Sigmoid colon (tissue), 7 donors: ENCODE measurements around the gene C1orf105. TPM values are rescaled to one million over a fixed set of nuclear protein-coding genes. Genes with fewer than 3 reads are reported as not detected.
A peak's percentile ranks its signal among the peaks of the same experiment; 100 is the strongest.

Experiments used
- DNase-seq: peaks from one replicate; pipeline ENCODE4 v3.0.0-alpha.2; 2019
- H3K27ac ChIP-seq, 4 donors: fragments of 200-600 bp; sonication (generic); one replicate each; pipeline ENCODE4 v1.5.1; 2016 to 2019; ENCODE audit warnings: mild to moderate bottlenecking in 1 of 4
- H3K27me3 ChIP-seq, 3 donors: fragments of 200-600 bp; sonication (generic); one replicate each; pipeline ENCODE4 v1.5.1; 2019; ENCODE audit warnings: mild to moderate bottlenecking in 1 of 3
- H3K36me3 ChIP-seq, 4 donors: fragments of 200-600 bp; sonication (generic); one replicate each; pipeline ENCODE4 v1.5.1; 2016 to 2019
- H3K4me1 ChIP-seq, 4 donors: fragments of 200-600 bp; sonication (generic); one replicate each; pipeline ENCODE4 v1.5.1; 2017 to 2019
- H3K4me3 ChIP-seq, 4 donors: fragments of 200-600 bp; sonication (generic); one replicate each; pipeline ENCODE4 v1.5.1; 2017 to 2019; ENCODE audit warnings: mild to moderate bottlenecking in 2 of 4, moderate library complexity in 1 of 4
- H3K9me3 ChIP-seq, 4 donors: fragments of 200-600 bp in 3 of 4; sonication (generic) in 3 of 4; one replicate each; pipeline versions ENCODE4 v1.5.1 to v1.6.1; 2013 to 2019
- EP300 ChIP-seq, 4 donors: sonication (generic); formaldehyde crosslinking; IDR thresholded peaks; one replicate each; pipeline ENCODE4 v1.6.1; 2017; ENCODE audit warnings: antibody characterized with exemption in 4 of 4
- POLR2A ChIP-seq, 2 donors: fragments of 450-650 bp; IDR thresholded peaks; one replicate each; pipeline ENCODE4 v1.6.1; 2016; ENCODE audit warnings: antibody characterized with exemption in 2 of 2, mild to moderate bottlenecking in 2 of 2, moderate library complexity in 2 of 2
- POLR2AphosphoS5 ChIP-seq, 4 donors: sonication (generic); formaldehyde crosslinking; IDR thresholded peaks; one replicate each; pipeline ENCODE4 v1.6.1; 2017; ENCODE audit warnings: antibody characterized with exemption in 4 of 4
- WGBS, 2 donors: extraction: QIAGEN DNeasy Blood & Tissue Kit; methylation state at CpG; one replicate each; pipeline ENCODE4 v1.1.7; 2013; 5-methylcytosine and 5-hydroxymethylcytosine counted together
- intact Hi-C: fragments of 100-400 bp; cut with DNase I; formaldehyde crosslinking; loops from one replicate; pipeline ENCODE4 v1.15.1; 2023
- polyA plus RNA-seq, 3 donors: library from polyadenylated mRNA; stranded (reverse); fragments of 200-250 nt; gene quantifications; one replicate each; pipeline ENCODE4 v1.2.3, GENCODE V29; 2013
- total RNA-seq, 4 donors: library from RNA; depleted of rRNA; stranded (reverse); fragments of >200 nt; gene quantifications; one replicate each; pipeline ENCODE4 v1.1.0, GENCODE V29; 2016
- TF ChIP-seq, protein P1 (sequence below), 4 experiments: fragments of 450-650 bp in 3 of 4; fragments of 200-600 bp in 1 of 4; IDR thresholded peaks; one replicate each; pipeline ENCODE4 v1.5.1; 2016 to 2019; ENCODE audit warnings: antibody characterized with exemption in 4 of 4, mild to moderate bottlenecking in 3 of 4, moderate library complexity in 2 of 4
- donor health status: healthy with polysubstance abuse.
- donor health status: Bipolar disorder and iron deficiency.
- donor health status: healthy.

Gene C1orf105
- total and polyA plus RNA-seq, 7 donors: not detected

DNA sequence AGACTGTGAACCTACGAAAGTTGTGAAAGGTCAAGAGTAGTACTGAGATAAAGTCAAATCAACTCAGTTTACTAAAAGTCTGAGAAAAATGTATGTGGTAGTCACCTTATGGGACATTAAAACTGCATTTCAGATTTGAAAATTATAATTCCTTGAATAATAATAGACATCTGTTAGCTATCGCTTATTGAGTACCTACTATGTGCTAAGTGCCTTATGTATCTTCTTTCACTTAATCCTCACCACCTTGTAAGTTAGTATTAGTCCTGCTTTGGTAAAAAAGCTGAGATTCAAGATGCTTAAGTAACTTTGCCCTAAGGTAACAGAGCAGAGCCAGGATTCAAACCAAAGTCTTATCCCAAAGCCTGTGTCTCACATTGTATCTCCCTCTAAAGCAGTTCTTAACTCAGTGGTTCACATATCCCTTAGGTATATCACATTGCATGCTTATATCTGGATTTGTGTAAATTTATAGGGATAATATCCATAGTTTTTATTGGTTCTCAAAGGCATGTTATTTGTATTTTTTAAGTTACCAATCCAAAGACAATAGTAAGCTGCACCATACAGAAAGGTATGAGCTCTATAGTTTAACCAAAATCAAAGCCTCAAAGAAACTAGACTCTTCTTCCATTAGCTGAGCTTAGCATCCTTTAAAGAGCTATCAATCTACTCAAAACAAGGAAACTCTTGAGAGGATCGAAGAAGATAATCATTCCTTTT is 22.5 kb downstream of the C1orf105 start:
- Histone ChIP-seq H3K9me3 (no peaks in the 10 kb centered on the region), H3K27ac (peak overlapping the region in 3 of 4 donors; percentile 69 to 85 (median 80)), H3K27me3 (no peaks in the 10 kb centered on the region), H3K36me3 (peaks cover 0 to 7% (median 0%) of the 10 kb centered on the region in 4 donors), H3K4me1 (peaks cover 0 to 26% (median 17%) of the 10 kb centered on the region in 4 donors), H3K4me3 (peak overlapping the region; percentile 54 to 99 (median 77))
- no peak for DNase-seq
- intact Hi-C loops: loop anchor here (1.0 to 5.0 kb wide), 3 partner anchors 43 to 661 kb away; partner anchors contain the start of gene METTL13
- TF ChIP-seq EP300 (IDR thresholded peaks at IDR 0.05): no peak
- no peak for TF ChIP-seq POLR2AphosphoS5 (IDR thresholded peaks at IDR 0.05)
- TF ChIP-seq POLR2A (IDR thresholded peaks at IDR 0.05): no peak
- TF ChIP-seq, protein P1, sequence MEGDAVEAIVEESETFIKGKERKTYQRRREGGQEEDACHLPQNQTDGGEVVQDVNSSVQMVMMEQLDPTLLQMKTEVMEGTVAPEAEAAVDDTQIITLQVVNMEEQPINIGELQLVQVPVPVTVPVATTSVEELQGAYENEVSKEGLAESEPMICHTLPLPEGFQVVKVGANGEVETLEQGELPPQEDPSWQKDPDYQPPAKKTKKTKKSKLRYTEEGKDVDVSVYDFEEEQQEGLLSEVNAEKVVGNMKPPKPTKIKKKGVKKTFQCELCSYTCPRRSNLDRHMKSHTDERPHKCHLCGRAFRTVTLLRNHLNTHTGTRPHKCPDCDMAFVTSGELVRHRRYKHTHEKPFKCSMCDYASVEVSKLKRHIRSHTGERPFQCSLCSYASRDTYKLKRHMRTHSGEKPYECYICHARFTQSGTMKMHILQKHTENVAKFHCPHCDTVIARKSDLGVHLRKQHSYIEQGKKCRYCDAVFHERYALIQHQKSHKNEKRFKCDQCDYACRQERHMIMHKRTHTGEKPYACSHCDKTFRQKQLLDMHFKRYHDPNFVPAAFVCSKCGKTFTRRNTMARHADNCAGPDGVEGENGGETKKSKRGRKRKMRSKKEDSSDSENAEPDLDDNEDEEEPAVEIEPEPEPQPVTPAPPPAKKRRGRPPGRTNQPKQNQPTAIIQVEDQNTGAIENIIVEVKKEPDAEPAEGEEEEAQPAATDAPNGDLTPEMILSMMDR (IDR thresholded peaks at IDR 0.05): no peak
- WGBS, 2 donors: 68 to 71% methylated on average over 3 of the region's 3 CpGs

DNA sequence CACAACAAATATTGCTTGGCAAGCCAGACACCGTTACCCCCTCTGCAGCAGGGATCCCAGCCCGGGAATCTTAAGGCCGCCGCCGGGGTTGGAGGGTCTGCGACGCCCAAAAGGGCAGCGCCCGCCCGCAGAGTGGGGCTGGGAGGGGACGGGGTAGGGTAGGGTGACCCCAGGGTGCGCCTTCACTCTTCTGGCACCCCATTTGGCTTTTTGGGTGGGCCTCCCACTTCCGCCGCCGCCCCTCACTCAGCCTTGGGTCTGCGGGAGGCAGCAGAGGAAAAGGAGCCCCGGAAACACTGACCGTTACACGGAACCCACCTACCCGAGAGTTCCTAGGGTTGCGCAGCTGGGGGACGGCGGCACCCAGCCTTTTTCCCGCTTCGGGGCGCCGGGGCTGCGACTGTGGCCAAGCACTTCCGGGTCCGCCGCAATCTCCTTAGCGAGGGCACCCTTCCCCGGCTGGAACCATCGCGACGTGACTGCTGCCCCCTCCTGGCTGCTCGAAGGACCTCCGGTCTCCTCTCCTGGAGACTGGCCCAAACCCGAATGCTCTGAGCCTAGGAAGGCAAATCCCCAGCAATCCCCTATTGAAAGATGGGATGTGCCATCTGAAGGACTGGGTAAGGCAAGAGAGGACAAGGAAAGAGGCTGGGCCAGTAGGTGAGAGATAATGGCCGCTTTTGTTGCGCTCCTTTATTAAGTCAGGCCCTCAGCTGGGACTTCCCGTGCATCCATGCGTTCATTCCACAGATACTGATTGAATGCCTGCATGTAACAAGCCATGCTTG is 23.4 kb downstream of the C1orf105 start, which contains the start of gene PIGC:
Gene PIGC, minus strand, starts transcription at position 404 of the 788 bp plus-strand sequence. CDS start 1,447 bp downstream, outside the sequence.
- intact Hi-C loops: loop anchor here (1.0 to 5.0 kb wide), 4 partner anchors 44 to 662 kb away; partner anchors contain the start of gene METTL13
- TF ChIP-seq, protein P1 (IDR thresholded peaks at IDR 0.05): peak; percentile 62 to 87 (median 81)
- TF ChIP-seq EP300 (IDR thresholded peaks at IDR 0.05) (no peak), POLR2AphosphoS5 (IDR thresholded peaks at IDR 0.05) (peak in 3 of 4 donors; percentile 44 to 55 (median 49))
- Histone ChIP-seq H3K9me3 (no peaks in the 10 kb centered on the region), H3K4me1 (peaks cover 0 to 26% (median 17%) of the 10 kb centered on the region in 4 donors), H3K27ac (peak within 1 kb of the TSS; percentile 68 to 85 (median 74)), H3K27me3 (no peaks in the 10 kb centered on the region), H3K36me3 (peaks cover 0 to 7% (median 0%) of the 10 kb centered on the region in 4 donors), H3K4me3 (peak within 1 kb of the TSS; percentile 54 to 99 (median 77))
- WGBS, 2 donors: 5 to 7% methylated on average over 43 of the region's 43 CpGs
- DNase-seq: peak; percentile 95

DNA sequence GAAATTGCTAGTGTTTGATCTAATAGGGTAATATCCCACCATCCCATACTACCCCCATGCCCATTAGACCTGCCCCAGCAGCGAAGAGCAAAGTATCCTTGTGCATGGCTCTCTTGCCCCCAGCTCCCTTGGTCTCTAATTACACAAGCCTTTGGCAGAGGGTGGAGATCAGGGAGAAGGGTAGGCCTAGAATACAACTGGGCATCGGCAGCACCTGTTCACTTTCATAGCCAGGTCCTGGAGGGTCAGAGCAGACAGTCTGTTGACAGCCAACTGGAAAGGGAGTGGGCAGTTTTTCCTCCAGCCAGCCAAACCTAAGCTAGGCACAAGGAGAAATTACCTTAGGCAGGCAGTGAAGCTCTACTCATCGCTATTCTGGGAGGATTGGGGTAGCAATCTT is 26.1 kb downstream of the C1orf105 start:
- no peak for DNase-seq
- Histone ChIP-seq H3K4me1 (peaks cover 0 to 31% (median 19%) of the 10 kb centered on the region in 4 donors), H3K27ac (no peak overlapping the region), H3K4me3 (no peak overlapping the region), H3K9me3 (no peaks in the 10 kb centered on the region), H3K27me3 (no peaks in the 10 kb centered on the region), H3K36me3 (peaks cover 0 to 5% (median 0%) of the 10 kb centered on the region in 4 donors)
- 87 to 92% methylated on average over 3 of the region's 3 CpGs for WGBS, 2 donors
- TF ChIP-seq, protein P1 (IDR thresholded peaks at IDR 0.05): no peak
- TF ChIP-seq EP300 (IDR thresholded peaks at IDR 0.05) (no peak), POLR2A (IDR thresholded peaks at IDR 0.05) (no peak), POLR2AphosphoS5 (IDR thresholded peaks at IDR 0.05) (no peak)
- intact Hi-C loops: no loop called here

DNA sequence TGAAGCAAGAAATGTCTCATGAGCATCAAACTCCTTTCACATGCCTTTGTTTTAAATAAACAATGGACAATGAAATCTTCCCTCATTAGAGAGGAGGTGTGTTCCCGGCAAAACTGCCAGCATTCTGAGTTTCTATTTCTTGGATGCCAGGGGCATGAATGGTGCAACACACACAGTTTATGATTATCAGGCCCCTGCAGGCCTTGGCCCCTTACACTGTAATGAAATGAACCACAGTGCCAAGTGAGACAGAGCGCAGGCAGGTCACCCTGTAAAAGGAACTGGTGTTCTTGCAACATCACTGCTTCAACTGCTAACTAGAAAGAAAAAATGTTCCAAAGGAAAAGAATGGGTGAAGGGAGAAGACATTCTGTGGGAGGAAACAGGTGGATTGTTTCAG is 27.2 kb downstream of the C1orf105 start:
- Histone ChIP-seq H3K9me3 (no peaks in the 10 kb centered on the region), H3K4me1 (peaks cover 0 to 22% (median 12%) of the 10 kb centered on the region in 4 donors), H3K36me3 (no peaks in the 10 kb centered on the region), H3K4me3 (no peak overlapping the region), H3K27ac (no peak overlapping the region), H3K27me3 (no peaks in the 10 kb centered on the region)
- no peak for DNase-seq
- TF ChIP-seq POLR2AphosphoS5 (IDR thresholded peaks at IDR 0.05): no peak
- TF ChIP-seq POLR2A (IDR thresholded peaks at IDR 0.05): no peak
- TF ChIP-seq EP300 (IDR thresholded peaks at IDR 0.05): no peak
- TF ChIP-seq, protein P1 (IDR thresholded peaks at IDR 0.05): no peak
- intact Hi-C loops: no loop called here
- 78 to 82% methylated on average over 2 of the region's 2 CpGs for WGBS, 2 donors
